Measurements from ENCODE around the gene SPPL2C. TPM values are rescaled to one million over a fixed set of nuclear protein-coding genes. Genes with fewer than 3 reads are reported as not detected.
A peak's percentile ranks its signal among the peaks of the same experiment; 100 is the strongest.
"Not testable (repeated sequence)": the region's sequence is repeated elsewhere in the genome, so short reads cannot be mapped to it uniquely, and the experiment has no call there.

Gene SPPL2C
- total and polyA plus RNA-seq, 2 donors, result not detected

GRCh38 chr17:45850011-45850410 is 5.3 kb downstream of the SPPL2C start:
- H3K4me1 ChIP-seq (ENCODE audit: insufficient read depth), result no peaks in the 10 kb centered on the region
- no peaks in the 10 kb centered on the region for H3K36me3 ChIP-seq (ENCODE audit: insufficient read depth)
- DNase-seq (ENCODE audit: extremely low spot score), result no peak
- no peak overlapping the region for H3K27ac ChIP-seq (ENCODE audit: low read depth)
- no peak overlapping the region for H3K4me3 ChIP-seq (ENCODE audit: low read depth, low read length)
- 79% methylated on average over 4 of the region's 4 CpGs for WGBS

GRCh38 chr17:45850468-45850867 is 5.8 kb downstream of the SPPL2C start:
- no peak for DNase-seq (ENCODE audit: extremely low spot score)
- no peak overlapping the region for H3K4me3 ChIP-seq (ENCODE audit: low read depth, low read length)
- WGBS, result 86% methylated on average over 5 of the region's 5 CpGs
- no peaks in the 10 kb centered on the region for H3K36me3 ChIP-seq (ENCODE audit: insufficient read depth)
- no peak overlapping the region for H3K27ac ChIP-seq (ENCODE audit: low read depth)
- H3K4me1 ChIP-seq (ENCODE audit: insufficient read depth), result no peaks in the 10 kb centered on the region

GRCh38 chr17:45851022-45851421 is 6.3 kb downstream of the SPPL2C start:
- 80% methylated on average over 6 of the region's 6 CpGs for WGBS
- no peak overlapping the region for H3K4me3 ChIP-seq (ENCODE audit: low read depth, low read length)
- H3K36me3 ChIP-seq (ENCODE audit: insufficient read depth), result no peaks in the 10 kb centered on the region
- H3K4me1 ChIP-seq (ENCODE audit: insufficient read depth), result no peaks in the 10 kb centered on the region
- H3K27ac ChIP-seq (ENCODE audit: low read depth), result no peak overlapping the region
- DNase-seq (ENCODE audit: extremely low spot score), result no peak

- no peak for DNase-seq (ENCODE audit: extremely low spot score)
- Histone ChIP-seq H3K36me3 (ENCODE audit: insufficient read depth) (no peaks in the 10 kb centered on the region), H3K4me1 (ENCODE audit: insufficient read depth) (no peaks in the 10 kb centered on the region), H3K4me3 (ENCODE audit: low read depth, low read length) (no peak overlapping the region), H3K27ac (ENCODE audit: low read depth) (no peak overlapping the region)
- WGBS, result 36% methylated on average over 8 of the region's 8 CpGs
These were observed 6.8 kb downstream of the SPPL2C start for GRCh38 chr17:45851464-45851863.

DNA sequence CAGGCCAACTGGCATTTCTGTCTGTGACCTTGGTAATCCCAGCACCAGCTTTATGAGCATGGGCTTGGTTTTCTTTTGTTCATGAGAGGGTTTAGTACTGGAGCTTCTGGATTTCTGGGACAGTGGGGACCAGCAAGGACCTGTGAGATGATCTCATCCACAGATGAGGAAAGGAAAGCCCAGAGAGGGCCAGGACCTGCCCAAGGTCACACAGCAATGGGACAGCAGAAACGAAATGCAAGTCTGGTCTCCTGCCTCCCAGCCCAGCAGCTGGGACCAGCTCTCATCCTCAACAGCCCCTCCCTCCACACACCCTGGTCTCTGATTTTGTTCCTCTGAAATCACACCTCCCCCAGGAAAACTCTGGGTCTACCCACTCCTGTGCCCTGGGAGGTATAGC is 7.2 kb downstream of the SPPL2C start:
- DNase-seq (ENCODE audit: extremely low spot score), result no peak
- WGBS, result 70% methylated on average over 1 of the region's 1 CpG
- no peak overlapping the region for H3K27ac ChIP-seq (ENCODE audit: low read depth)
- no peaks in the 10 kb centered on the region for H3K4me1 ChIP-seq (ENCODE audit: insufficient read depth)
- H3K4me3 ChIP-seq (ENCODE audit: low read depth, low read length), result no peak overlapping the region
- no peaks in the 10 kb centered on the region for H3K36me3 ChIP-seq (ENCODE audit: insufficient read depth)

- 26% methylated on average over 12 of the region's 12 CpGs for WGBS
- DNase-seq (ENCODE audit: extremely low spot score), result peak; percentile 7
- Histone ChIP-seq H3K4me3 (ENCODE audit: low read depth, low read length) (no peak overlapping the region), H3K27ac (ENCODE audit: low read depth) (no peak overlapping the region), H3K36me3 (ENCODE audit: insufficient read depth) (no peaks in the 10 kb centered on the region), H3K4me1 (ENCODE audit: insufficient read depth) (no peaks in the 10 kb centered on the region)
These were observed 8.0 kb downstream of the SPPL2C start for GRCh38 chr17:45852535-45853297.

DNA sequence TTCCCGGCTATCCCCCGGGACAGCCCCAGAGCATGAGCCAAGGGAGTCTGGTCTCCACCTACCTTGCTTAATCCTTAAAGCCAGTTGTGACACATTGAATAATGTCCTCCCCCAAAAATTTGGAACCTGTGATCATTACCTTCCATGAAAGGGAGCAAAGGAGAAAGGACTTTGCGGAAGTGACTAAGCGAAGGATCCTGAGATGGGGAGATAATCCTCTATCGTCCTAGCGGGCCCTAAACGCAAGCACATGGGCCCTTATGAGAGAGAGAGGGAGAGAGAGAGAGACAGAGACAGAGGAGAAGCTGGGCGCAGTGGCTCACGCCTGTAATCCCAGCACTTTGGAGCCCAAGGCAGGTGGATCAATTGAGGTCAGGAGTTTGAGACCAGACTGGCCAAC is 9.5 kb downstream of the SPPL2C start:
- no peaks in the 10 kb centered on the region for H3K4me1 ChIP-seq (ENCODE audit: insufficient read depth)
- H3K36me3 ChIP-seq (ENCODE audit: insufficient read depth), result no peaks in the 10 kb centered on the region
- H3K27ac ChIP-seq (ENCODE audit: low read depth), result no peak overlapping the region
- no peak for DNase-seq (ENCODE audit: extremely low spot score)
- WGBS, result 81% methylated on average over 9 of the region's 9 CpGs
- H3K4me3 ChIP-seq (ENCODE audit: low read depth, low read length), result no peak overlapping the region

- H3K27ac ChIP-seq (ENCODE audit: low read depth), result no peak overlapping the region
- no peaks in the 10 kb centered on the region for H3K36me3 ChIP-seq (ENCODE audit: insufficient read depth)
- 75% methylated on average over 2 of the region's 2 CpGs for WGBS
- DNase-seq (ENCODE audit: extremely low spot score), result no peak
- H3K4me1 ChIP-seq (ENCODE audit: insufficient read depth), result no peaks in the 10 kb centered on the region
- no peak overlapping the region for H3K4me3 ChIP-seq (ENCODE audit: low read depth, low read length)
These were observed 11.1 kb downstream of the SPPL2C start for GRCh38 chr17:45855691-45856336.

- DNase-seq (ENCODE audit: extremely low spot score), result no peak
- WGBS, result 33% methylated on average over 10 of the region's 10 CpGs
- Histone ChIP-seq H3K27ac (ENCODE audit: low read depth) (no peak overlapping the region), H3K4me1 (ENCODE audit: insufficient read depth) (no peaks in the 10 kb centered on the region), H3K36me3 (ENCODE audit: insufficient read depth) (no peaks in the 10 kb centered on the region), H3K4me3 (ENCODE audit: low read depth, low read length) (no peak overlapping the region)
These were observed 13.5 kb downstream of the SPPL2C start for GRCh38 chr17:45857977-45858708.

DNA sequence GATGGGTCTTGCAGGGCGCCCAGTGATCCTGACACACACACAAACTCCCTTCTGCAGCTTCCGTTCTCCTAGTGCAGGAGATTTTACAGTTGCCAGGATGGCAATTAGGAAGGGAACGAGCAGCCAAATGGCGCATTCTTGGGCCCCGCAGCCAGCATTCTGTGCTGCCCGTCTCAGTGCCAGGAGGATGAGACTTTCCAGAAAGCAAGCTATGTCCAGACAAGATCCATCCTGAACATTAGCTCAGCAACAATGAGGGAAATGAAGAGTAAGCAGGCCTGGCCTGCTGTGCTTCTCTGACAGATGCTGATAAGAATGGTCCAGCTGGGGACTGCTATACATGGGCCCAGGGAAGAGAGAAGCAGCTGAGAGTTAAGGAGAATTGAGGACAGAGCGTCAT is 16.5 kb downstream of the SPPL2C start:
- H3K27ac ChIP-seq (ENCODE audit: low read depth), result no peak overlapping the region
- H3K4me1 ChIP-seq (ENCODE audit: insufficient read depth), result no peaks in the 10 kb centered on the region
- H3K36me3 ChIP-seq (ENCODE audit: insufficient read depth), result no peaks in the 10 kb centered on the region
- no peak for DNase-seq (ENCODE audit: extremely low spot score)
- no peak overlapping the region for H3K4me3 ChIP-seq (ENCODE audit: low read depth, low read length)
- WGBS, result 66% methylated on average over 7 of the region's 7 CpGs

GRCh38 chr17:45862127-45862526 is 17.4 kb downstream of the SPPL2C start:
- H3K27ac ChIP-seq (ENCODE audit: low read depth); H3K4me1 ChIP-seq (ENCODE audit: insufficient read depth); H3K36me3 ChIP-seq (ENCODE audit: insufficient read depth); H3K4me3 ChIP-seq (ENCODE audit: low read depth, low read length); DNase-seq (ENCODE audit: extremely low spot score): not testable (repeated sequence)
- WGBS, result 82% methylated on average over 9 of the region's 9 CpGs

GRCh38 chr17:45863857-45864654 is 19.4 kb downstream of the SPPL2C start:
- 47% methylated on average over 6 of the region's 6 CpGs for WGBS
- Histone ChIP-seq H3K27ac (ENCODE audit: low read depth) (no peak overlapping the region), H3K4me3 (ENCODE audit: low read depth, low read length) (no peak overlapping the region), H3K4me1 (ENCODE audit: insufficient read depth) (no peaks in the 10 kb centered on the region), H3K36me3 (ENCODE audit: insufficient read depth) (no peaks in the 10 kb centered on the region)
- no peak for DNase-seq (ENCODE audit: extremely low spot score)

GRCh38 chr17:45867171-45867570 is 22.5 kb downstream of the SPPL2C start:
- Histone ChIP-seq H3K4me1 (ENCODE audit: insufficient read depth) (no peaks in the 10 kb centered on the region), H3K4me3 (ENCODE audit: low read depth, low read length) (no peak overlapping the region), H3K36me3 (ENCODE audit: insufficient read depth) (no peaks in the 10 kb centered on the region), H3K27ac (ENCODE audit: low read depth) (no peak overlapping the region)
- DNase-seq (ENCODE audit: extremely low spot score), result no peak
- WGBS, result 73% methylated on average over 6 of the region's 6 CpGs
